ENCODE data around the gene LMOD1.

The LMOD1 gene

GRCh38 chr1:201884425-201884824 is 61.9 kb downstream of the LMOD1 start:
- H3K27ac Mint-ChIP-seq = peak overlapping the region; percentile 53
- DNase-seq = no peak
- no peaks in the 10 kb centered on the region for H3K9me3 Mint-ChIP-seq
- no peaks in the 10 kb centered on the region for H3K36me3 Mint-ChIP-seq (ENCODE audit: low read depth)
- no peak for TF ChIP-seq CTCF (IDR thresholded peaks at IDR 0.05)
- peaks cover 43% of the 10 kb centered on the region for H3K4me1 Mint-ChIP-seq
- peaks cover 8% of the 10 kb centered on the region for H3K27me3 Mint-ChIP-seq (ENCODE audit: low read depth, poor library complexity)
- no peak overlapping the region for H3K4me3 Mint-ChIP-seq

GRCh38 chr1:201883786-201884185 is 62.6 kb downstream of the LMOD1 start:
- Mint-ChIP-seq H3K27me3 (ENCODE audit: low read depth, poor library complexity) (peaks cover 8% of the 10 kb centered on the region), H3K9me3 (no peaks in the 10 kb centered on the region), H3K4me3 (no peak overlapping the region), H3K36me3 (ENCODE audit: low read depth) (no peaks in the 10 kb centered on the region), H3K27ac (no peak overlapping the region), H3K4me1 (peaks cover 45% of the 10 kb centered on the region)
- DNase-seq = no peak
- TF ChIP-seq CTCF (IDR thresholded peaks at IDR 0.05) = no peak

GRCh38 chr1:201883266-201883665 is 63.1 kb downstream of the LMOD1 start:
- H3K4me3 Mint-ChIP-seq = no peak overlapping the region
- TF ChIP-seq CTCF (IDR thresholded peaks at IDR 0.05) = no peak
- peaks cover 8% of the 10 kb centered on the region for H3K27me3 Mint-ChIP-seq (ENCODE audit: low read depth, poor library complexity)
- H3K36me3 Mint-ChIP-seq (ENCODE audit: low read depth) = no peaks in the 10 kb centered on the region
- no peak for DNase-seq
- no peaks in the 10 kb centered on the region for H3K9me3 Mint-ChIP-seq
- H3K27ac Mint-ChIP-seq = no peak overlapping the region
- H3K4me1 Mint-ChIP-seq = peaks cover 50% of the 10 kb centered on the region

GRCh38 chr1:201882665-201883132 is 63.6 kb downstream of the LMOD1 start:
- DNase-seq = no peak
- no peak overlapping the region for H3K27ac Mint-ChIP-seq
- no peaks in the 10 kb centered on the region for H3K36me3 Mint-ChIP-seq (ENCODE audit: low read depth)
- peaks cover 49% of the 10 kb centered on the region for H3K4me1 Mint-ChIP-seq
- peaks cover 3% of the 10 kb centered on the region for H3K27me3 Mint-ChIP-seq (ENCODE audit: low read depth, poor library complexity)
- TF ChIP-seq CTCF (IDR thresholded peaks at IDR 0.05) = no peak
- no peaks in the 10 kb centered on the region for H3K9me3 Mint-ChIP-seq
- no peak overlapping the region for H3K4me3 Mint-ChIP-seq

GRCh38 chr1:201881617-201882016 is 64.7 kb downstream of the LMOD1 start:
- peaks cover 5% of the 10 kb centered on the region for H3K36me3 Mint-ChIP-seq (ENCODE audit: low read depth)
- H3K27ac Mint-ChIP-seq = no peak overlapping the region
- H3K27me3 Mint-ChIP-seq (ENCODE audit: low read depth, poor library complexity) = peaks cover 3% of the 10 kb centered on the region
- H3K9me3 Mint-ChIP-seq = no peaks in the 10 kb centered on the region
- no peak for DNase-seq
- H3K4me1 Mint-ChIP-seq = peaks cover 48% of the 10 kb centered on the region
- TF ChIP-seq CTCF (IDR thresholded peaks at IDR 0.05) = no peak
- H3K4me3 Mint-ChIP-seq = no peak overlapping the region

GRCh38 chr1:201880928-201881571 is 65.3 kb downstream of the LMOD1 start:
- no peak for DNase-seq
- TF ChIP-seq CTCF (IDR thresholded peaks at IDR 0.05) = no peak
- H3K4me1 Mint-ChIP-seq = peaks cover 48% of the 10 kb centered on the region
- no peak overlapping the region for H3K27ac Mint-ChIP-seq
- H3K9me3 Mint-ChIP-seq = no peaks in the 10 kb centered on the region
- no peak overlapping the region for H3K4me3 Mint-ChIP-seq
- peaks cover 3% of the 10 kb centered on the region for H3K27me3 Mint-ChIP-seq (ENCODE audit: low read depth, poor library complexity)
- peaks cover 11% of the 10 kb centered on the region for H3K36me3 Mint-ChIP-seq (ENCODE audit: low read depth)
